Adipocyte (in vitro differentiated cells): ENCODE results near the gene KYNU.
A peak's percentile ranks its signal among the peaks of the same experiment; 100 is the strongest.

Experiments used
- DNase-seq: peaks from one replicate; pipeline ENCODE4 v3.0.0-alpha.2; 2015; ENCODE audit warnings: low read depth
- H3K27me3 ChIP-seq: replicated peaks from 2 replicates; pipeline ENCODE4 v1.7.0; 2013; ENCODE audit warnings: mild to moderate bottlenecking, low read length, moderate library complexity; ENCODE audit not compliant: control insufficient read depth, insufficient read depth
- H3K36me3 ChIP-seq: 2 replicates; pipeline ENCODE4 v1.7.0; 2013; ENCODE audit warnings: low read length, mild to moderate bottlenecking, moderate library complexity; ENCODE audit not compliant: control insufficient read depth, insufficient read depth, severe bottlenecking
- H3K4me1 ChIP-seq: 2 replicates; pipeline ENCODE4 v1.7.0; 2013; ENCODE audit warnings: mild to moderate bottlenecking, low read length, moderate library complexity; ENCODE audit not compliant: control insufficient read depth, insufficient read depth
- H3K4me3 ChIP-seq: 2 replicates; pipeline ENCODE4 v1.7.0; 2013; ENCODE audit warnings: mild to moderate bottlenecking, low read length, moderate library complexity
- H3K9ac ChIP-seq: 2 replicates; pipeline ENCODE4 v1.7.0; 2013; ENCODE audit warnings: mild to moderate bottlenecking, low read length, moderate library complexity
- H3K9me3 ChIP-seq: 2 replicates; pipeline ENCODE4 v1.7.0; 2013; ENCODE audit warnings: mild to moderate bottlenecking, low read length, moderate library complexity; ENCODE audit not compliant: control insufficient read depth

The KYNU gene

DNA sequence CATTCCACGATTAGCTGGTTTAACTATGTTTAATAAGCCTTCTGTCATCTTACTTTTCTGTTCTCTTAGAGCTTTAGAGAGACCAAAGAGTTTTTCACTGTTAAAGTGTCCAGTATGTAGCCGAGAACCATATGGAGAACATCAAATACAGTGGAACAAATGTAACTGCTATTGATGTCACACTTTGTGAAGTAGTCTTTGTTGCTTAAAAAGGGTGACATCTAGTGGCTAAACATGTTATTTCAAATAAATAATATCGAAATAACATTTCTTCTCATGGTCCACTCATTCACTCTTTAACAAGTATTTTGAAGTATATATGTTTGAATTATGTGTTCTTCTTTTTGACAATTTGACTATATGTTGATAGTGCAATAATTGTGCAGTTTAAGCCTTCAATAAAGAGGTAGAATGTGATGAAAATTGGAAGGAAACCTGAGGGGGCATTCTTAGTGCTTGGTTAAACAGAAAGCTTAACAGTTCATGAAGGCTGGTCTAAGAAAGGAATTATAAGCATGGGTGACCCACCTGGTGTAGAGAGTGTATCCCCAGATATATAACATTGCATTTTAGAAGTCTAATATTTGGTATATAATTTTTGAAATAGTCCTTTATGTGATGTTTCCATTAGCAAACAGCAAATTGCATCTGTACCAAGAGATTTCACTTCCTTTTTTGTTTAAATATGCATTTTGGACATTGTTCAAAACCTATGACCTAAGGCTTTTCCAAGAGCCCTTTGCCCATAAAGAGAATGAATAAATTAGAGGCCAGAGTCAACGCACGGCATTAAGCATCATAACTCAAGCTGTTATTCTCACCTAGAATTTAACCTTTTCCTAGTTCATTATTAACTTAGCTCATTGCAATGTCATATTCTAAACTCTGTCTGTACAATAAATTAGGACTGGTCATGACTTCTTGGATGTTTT, 112.1 kb downstream of the KYNU start:
- no peaks in the 10 kb centered on the region for H3K27me3 ChIP-seq
- peak; percentile 84 for DNase-seq
- no peaks in the 10 kb centered on the region for H3K4me1 ChIP-seq
- H3K9ac ChIP-seq: no peak overlapping the region
- H3K9me3 ChIP-seq: no peaks in the 10 kb centered on the region
- no peaks in the 10 kb centered on the region for H3K36me3 ChIP-seq
- no peak overlapping the region for H3K4me3 ChIP-seq

DNA sequence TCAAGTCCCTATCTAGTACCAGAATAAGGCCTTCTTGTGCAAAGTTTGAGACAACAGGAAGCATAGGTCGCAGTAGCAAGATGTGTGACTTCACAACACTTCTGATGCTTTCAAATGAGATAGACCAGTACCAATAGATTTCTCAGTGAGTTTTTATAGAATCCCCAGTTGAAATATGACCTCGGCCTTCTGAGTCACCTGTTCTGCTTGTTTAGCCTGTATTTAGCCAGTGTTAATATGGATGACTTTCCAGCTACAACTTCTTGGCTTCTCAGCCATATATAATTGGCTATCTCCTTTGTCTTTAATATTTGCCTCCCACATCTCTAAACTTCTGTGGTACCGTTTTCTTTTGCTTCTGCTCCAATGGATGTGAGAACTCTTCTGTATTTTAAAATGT, 113.8 kb downstream of the KYNU start:
- Histone ChIP-seq H3K9me3 (no peaks in the 10 kb centered on the region), H3K36me3 (no peaks in the 10 kb centered on the region), H3K4me3 (no peak overlapping the region), H3K27me3 (no peaks in the 10 kb centered on the region), H3K4me1 (no peaks in the 10 kb centered on the region), H3K9ac (no peak overlapping the region)
- DNase-seq: no peak

DNA sequence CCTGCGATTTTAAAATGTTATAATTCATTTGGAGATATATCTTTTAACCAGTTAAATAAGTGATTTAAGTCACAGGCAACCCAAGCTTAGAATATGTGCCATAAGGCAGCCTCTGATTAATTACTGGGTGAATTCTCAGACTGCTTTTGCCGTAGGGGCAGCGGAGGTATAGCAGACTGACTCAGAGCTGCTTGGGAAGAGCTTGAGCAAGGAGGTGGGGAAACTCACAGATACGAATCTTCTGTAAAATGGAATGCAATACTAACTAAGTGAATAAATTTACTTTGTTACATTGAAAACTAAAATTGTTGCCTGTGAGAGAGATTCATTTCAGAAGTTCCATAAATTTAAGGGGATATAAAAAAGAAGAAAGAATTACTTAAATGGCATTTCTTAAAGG, 115.4 kb downstream of the KYNU start:
- no peaks in the 10 kb centered on the region for H3K27me3 ChIP-seq
- no peak for DNase-seq
- H3K4me1 ChIP-seq: peaks cover 5% of the 10 kb centered on the region
- no peak overlapping the region for H3K9ac ChIP-seq
- H3K4me3 ChIP-seq: no peak overlapping the region
- no peaks in the 10 kb centered on the region for H3K36me3 ChIP-seq
- no peaks in the 10 kb centered on the region for H3K9me3 ChIP-seq

DNA sequence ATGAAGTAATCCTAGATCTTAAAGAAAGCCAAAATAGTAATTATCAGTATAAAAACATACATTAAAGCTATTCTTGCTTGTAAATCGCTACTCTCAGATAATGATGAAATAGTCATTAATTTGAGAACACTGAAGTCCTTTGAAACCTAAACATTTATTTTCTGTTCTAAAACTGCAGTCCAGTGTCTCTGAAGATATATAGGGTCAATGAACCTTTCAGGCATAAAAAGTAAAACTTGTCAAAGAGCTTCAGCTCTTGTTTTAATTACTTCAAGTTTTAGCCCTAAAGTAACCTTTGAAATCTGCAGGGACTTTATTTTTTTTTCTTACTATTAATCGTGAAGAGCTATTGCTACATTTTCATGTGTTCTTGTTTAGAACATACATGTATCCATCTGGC, 116.3 kb downstream of the KYNU start:
- DNase-seq: no peak
- H3K36me3 ChIP-seq: no peaks in the 10 kb centered on the region

GRCh38 chr2:142994665-142995064, 117.2 kb downstream of the KYNU start:
- DNase-seq: no peak
- no peaks in the 10 kb centered on the region for H3K27me3 ChIP-seq
- H3K36me3 ChIP-seq: no peaks in the 10 kb centered on the region
- no peak overlapping the region for H3K4me3 ChIP-seq
- peaks cover 5% of the 10 kb centered on the region for H3K4me1 ChIP-seq
- no peaks in the 10 kb centered on the region for H3K9me3 ChIP-seq
- no peak overlapping the region for H3K9ac ChIP-seq

More for the DNA sequence above, 116.3 kb downstream of the KYNU start:
- Histone ChIP-seq H3K27me3 (no peaks in the 10 kb centered on the region), H3K4me3 (no peak overlapping the region), H3K9ac (no peak overlapping the region), H3K9me3 (no peaks in the 10 kb centered on the region), H3K4me1 (peaks cover 5% of the 10 kb centered on the region)

DNA sequence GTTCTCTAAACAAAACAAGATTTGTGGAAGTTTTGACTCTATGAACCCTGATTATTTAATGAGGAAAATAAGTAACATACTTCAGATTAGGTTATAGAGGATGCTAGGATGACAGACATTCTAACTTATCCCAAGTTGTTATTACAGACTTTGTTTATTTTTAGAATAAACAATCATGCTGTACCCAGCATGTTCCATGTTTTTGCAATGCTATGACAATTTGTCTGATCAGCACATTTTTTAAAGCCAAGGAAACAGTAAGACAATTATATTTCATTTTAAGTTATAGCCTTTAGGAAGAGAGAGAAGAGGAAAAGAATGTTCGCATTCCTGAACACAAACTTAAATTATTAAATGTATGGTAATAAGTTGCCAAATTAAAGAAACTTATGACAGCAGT, 119.8 kb downstream of the KYNU start:
- no peak overlapping the region for H3K4me3 ChIP-seq
- peak; percentile 19 for DNase-seq
- peaks cover 5% of the 10 kb centered on the region for H3K4me1 ChIP-seq
- H3K9ac ChIP-seq: no peak overlapping the region
- no peaks in the 10 kb centered on the region for H3K9me3 ChIP-seq
- no peaks in the 10 kb centered on the region for H3K36me3 ChIP-seq
- H3K27me3 ChIP-seq: no peaks in the 10 kb centered on the region

DNA sequence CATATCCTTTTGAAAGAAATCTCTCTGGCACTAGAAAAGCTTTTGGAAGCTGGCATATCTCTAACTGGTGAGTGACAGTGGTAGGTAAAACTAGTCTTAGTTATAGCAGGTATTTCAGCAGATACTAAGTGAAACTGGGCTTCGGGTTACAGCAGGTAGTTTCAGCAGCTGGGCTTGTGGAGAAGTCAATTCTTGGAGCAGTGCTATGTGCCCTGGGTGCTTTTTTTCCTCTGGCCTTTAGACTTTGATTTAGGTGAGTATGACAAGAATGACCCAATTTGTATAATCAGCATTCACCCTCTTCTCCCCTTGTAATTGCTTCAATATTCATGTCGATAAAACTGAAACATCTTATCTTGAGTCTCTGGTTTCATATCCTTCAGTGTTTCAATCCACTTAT, 123.1 kb downstream of the KYNU start:
- DNase-seq: no peak
- no peak overlapping the region for H3K4me3 ChIP-seq
- H3K27me3 ChIP-seq: no peaks in the 10 kb centered on the region
- H3K9ac ChIP-seq: no peak overlapping the region
- H3K36me3 ChIP-seq: no peaks in the 10 kb centered on the region
- H3K9me3 ChIP-seq: no peaks in the 10 kb centered on the region
- peaks cover 5% of the 10 kb centered on the region for H3K4me1 ChIP-seq

DNA sequence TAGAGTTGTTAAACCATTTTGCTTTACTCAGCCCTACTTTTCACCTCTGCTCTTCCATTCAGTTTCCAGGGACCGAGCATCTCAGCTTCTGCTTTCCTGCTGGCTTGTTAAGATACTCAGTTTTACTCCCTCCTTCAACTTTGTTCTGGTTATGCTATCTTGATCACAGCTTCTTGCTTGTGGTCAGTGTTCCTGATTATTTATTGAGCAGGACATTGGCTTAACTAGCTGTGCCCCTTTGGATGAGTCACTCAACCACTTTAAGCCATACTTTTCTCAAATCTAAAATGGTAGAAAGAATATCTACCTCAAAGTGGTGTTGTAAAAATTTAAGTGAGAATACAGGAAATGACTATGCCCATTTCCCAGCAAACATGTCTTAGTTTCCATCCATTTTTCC, 124.0 kb downstream of the KYNU start:
- no peaks in the 10 kb centered on the region for H3K36me3 ChIP-seq
- no peak overlapping the region for H3K9ac ChIP-seq
- DNase-seq: no peak
- no peaks in the 10 kb centered on the region for H3K9me3 ChIP-seq
- H3K4me1 ChIP-seq: peaks cover 5% of the 10 kb centered on the region
- H3K27me3 ChIP-seq: no peaks in the 10 kb centered on the region
- H3K4me3 ChIP-seq: no peak overlapping the region

DNA sequence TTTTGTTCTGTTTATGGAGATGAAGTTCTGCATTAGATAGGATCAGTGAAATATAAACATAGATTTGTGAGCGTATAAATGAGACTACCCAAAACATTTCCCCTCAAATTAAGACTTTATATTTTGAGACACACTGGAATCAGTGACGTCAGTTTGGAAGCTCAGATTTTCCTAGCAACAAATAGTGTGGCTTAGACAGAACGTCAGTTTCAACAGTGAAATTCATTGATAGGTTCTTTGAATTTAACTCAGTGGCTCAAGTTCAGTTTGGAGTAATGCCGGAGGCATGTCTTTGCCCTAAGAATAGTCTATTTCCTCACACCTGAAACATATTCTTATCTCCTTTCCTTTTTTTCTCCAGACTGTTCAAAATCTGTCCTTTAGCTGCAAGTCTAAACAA, 138.2 kb downstream of the KYNU start:
- no peaks in the 10 kb centered on the region for H3K27me3 ChIP-seq
- H3K4me1 ChIP-seq: peaks cover 7% of the 10 kb centered on the region
- peak overlapping the region; percentile 22 for H3K9ac ChIP-seq
- DNase-seq: no peak
- H3K4me3 ChIP-seq: peak overlapping the region; percentile 65
- H3K9me3 ChIP-seq: no peaks in the 10 kb centered on the region
- H3K36me3 ChIP-seq: no peaks in the 10 kb centered on the region

- no peak overlapping the region for H3K9ac ChIP-seq
- no peaks in the 10 kb centered on the region for H3K36me3 ChIP-seq
- peak overlapping the region; percentile 28 for H3K4me3 ChIP-seq
- H3K9me3 ChIP-seq: no peaks in the 10 kb centered on the region
- DNase-seq: no peak
- no peaks in the 10 kb centered on the region for H3K27me3 ChIP-seq
- peaks cover 3% of the 10 kb centered on the region for H3K4me1 ChIP-seq
Observed at GRCh38 chr2:143026411-143027054, 149.1 kb downstream of the KYNU start.

GRCh38 chr2:143029141-143029540, 151.7 kb downstream of the KYNU start:
- no peak for DNase-seq
- no peaks in the 10 kb centered on the region for H3K9me3 ChIP-seq
- no peaks in the 10 kb centered on the region for H3K36me3 ChIP-seq
- no peaks in the 10 kb centered on the region for H3K27me3 ChIP-seq
- no peak overlapping the region for H3K9ac ChIP-seq
- H3K4me3 ChIP-seq: no peak overlapping the region
- H3K4me1 ChIP-seq: peaks cover 3% of the 10 kb centered on the region
